GM23338 (cell line): ENCODE results near the gene DRC3. TPM values are rescaled to one million over a fixed set of nuclear protein-coding genes. Genes with fewer than 3 reads are reported as not detected.

Experiments
- EZH2 ChIP-seq: fragments of 200-600 bp; sonication (generic); IDR thresholded peaks from one replicate; pipeline ENCODE4 v1.8.0; 2017; ENCODE audit warnings: antibody characterized with exemption, mild to moderate bottlenecking, low read depth; ENCODE audit not compliant: unreplicated experiment
- EZH2phosphoT487 ChIP-seq: fragments of 200-600 bp; sonication (generic); IDR thresholded peaks from one replicate; pipeline ENCODE4 v1.8.1; 2018; ENCODE audit warnings: antibody characterized with exemption; ENCODE audit not compliant: unreplicated experiment
- JUNB ChIP-seq: IDR thresholded peaks from one replicate; pipeline ENCODE4 v1.6.1; 2016; ENCODE audit warnings: antibody characterized with exemption; ENCODE audit not compliant: unreplicated experiment
- STAT1 ChIP-seq: IDR thresholded peaks from one replicate; pipeline ENCODE4 v1.6.1; 2016; ENCODE audit warnings: antibody characterized with exemption; ENCODE audit not compliant: unreplicated experiment
- polyA plus RNA-seq: library from polyadenylated mRNA; unstranded; fragments of >200 nt; fragmentation: Nextera tagmentation; extraction: Ambion mirVana; gene quantifications from 2 replicates; pipeline ENCODE4 v1.2.1, GENCODE V29; 2016
- total RNA-seq: library from RNA; depleted of rRNA; stranded (reverse); fragments of >200 nt; shearing (Covaris generic); gene quantifications from 2 replicates; pipeline ENCODE4 v1.2.3, GENCODE V29; 2014
- TF ChIP-seq, protein P1 (sequence below): fragments of 250-450 bp; sonication (Bioruptor Pico); IDR thresholded peaks from 2 replicates; pipeline ENCODE4 v1.5.0; 2020; ENCODE audit warnings: mild to moderate bottlenecking, moderate library complexity
- TF ChIP-seq, protein P2 (sequence below), 2 experiments: fragments of 200-600 bp in 1 of 2; sonication (generic) in 1 of 2; conservative IDR thresholded peaks; 2 replicates each; pipeline versions ENCODE4 v1.5.1 to v1.6.1; 2016 to 2017; ENCODE audit warnings: antibody characterized with exemption in 2 of 2, low read depth in 2 of 2, mild to moderate bottlenecking in 2 of 2, moderate library complexity in 1 of 2
- TF ChIP-seq, protein P3 (sequence below): IDR thresholded peaks from 2 replicates; pipeline ENCODE4 v1.6.1; 2016; ENCODE audit warnings: antibody characterized with exemption

DRC3 gene
- total and polyA plus RNA-seq, 2 experiments from 2014 or later, result 1.1 TPM; not detected in 1

DNA sequence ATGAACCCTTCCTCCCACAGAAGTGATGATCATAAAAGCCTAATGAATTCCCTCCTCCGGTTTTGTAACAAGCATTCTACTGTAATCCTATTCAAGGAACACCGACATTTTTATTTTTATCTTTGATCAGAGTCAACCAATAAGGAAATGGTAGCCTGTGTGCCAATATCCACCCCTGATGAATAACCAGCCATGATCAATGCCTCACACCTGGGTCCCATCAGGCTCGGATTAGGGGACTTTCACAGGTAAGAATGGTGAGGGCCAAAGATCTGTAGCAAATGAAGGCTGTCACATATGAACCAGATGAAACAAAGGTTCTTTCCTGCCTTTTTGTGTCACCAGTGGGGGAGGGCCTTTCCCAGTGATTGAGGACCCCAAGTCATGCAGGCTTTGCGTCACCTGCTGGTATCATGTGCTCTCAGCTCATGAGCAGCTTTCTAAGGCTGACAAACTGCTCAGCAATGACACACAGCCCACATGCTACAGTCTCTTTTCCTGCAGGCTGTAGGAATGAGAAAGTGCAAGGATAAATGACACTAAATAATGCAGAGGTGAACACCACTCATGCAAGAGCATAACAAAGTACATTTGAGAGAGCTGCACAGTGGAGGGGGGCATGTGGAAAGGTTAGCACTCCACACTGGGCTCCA, 35.3 kb upstream of the DRC3 start (continued):
- TF ChIP-seq, protein P1, sequence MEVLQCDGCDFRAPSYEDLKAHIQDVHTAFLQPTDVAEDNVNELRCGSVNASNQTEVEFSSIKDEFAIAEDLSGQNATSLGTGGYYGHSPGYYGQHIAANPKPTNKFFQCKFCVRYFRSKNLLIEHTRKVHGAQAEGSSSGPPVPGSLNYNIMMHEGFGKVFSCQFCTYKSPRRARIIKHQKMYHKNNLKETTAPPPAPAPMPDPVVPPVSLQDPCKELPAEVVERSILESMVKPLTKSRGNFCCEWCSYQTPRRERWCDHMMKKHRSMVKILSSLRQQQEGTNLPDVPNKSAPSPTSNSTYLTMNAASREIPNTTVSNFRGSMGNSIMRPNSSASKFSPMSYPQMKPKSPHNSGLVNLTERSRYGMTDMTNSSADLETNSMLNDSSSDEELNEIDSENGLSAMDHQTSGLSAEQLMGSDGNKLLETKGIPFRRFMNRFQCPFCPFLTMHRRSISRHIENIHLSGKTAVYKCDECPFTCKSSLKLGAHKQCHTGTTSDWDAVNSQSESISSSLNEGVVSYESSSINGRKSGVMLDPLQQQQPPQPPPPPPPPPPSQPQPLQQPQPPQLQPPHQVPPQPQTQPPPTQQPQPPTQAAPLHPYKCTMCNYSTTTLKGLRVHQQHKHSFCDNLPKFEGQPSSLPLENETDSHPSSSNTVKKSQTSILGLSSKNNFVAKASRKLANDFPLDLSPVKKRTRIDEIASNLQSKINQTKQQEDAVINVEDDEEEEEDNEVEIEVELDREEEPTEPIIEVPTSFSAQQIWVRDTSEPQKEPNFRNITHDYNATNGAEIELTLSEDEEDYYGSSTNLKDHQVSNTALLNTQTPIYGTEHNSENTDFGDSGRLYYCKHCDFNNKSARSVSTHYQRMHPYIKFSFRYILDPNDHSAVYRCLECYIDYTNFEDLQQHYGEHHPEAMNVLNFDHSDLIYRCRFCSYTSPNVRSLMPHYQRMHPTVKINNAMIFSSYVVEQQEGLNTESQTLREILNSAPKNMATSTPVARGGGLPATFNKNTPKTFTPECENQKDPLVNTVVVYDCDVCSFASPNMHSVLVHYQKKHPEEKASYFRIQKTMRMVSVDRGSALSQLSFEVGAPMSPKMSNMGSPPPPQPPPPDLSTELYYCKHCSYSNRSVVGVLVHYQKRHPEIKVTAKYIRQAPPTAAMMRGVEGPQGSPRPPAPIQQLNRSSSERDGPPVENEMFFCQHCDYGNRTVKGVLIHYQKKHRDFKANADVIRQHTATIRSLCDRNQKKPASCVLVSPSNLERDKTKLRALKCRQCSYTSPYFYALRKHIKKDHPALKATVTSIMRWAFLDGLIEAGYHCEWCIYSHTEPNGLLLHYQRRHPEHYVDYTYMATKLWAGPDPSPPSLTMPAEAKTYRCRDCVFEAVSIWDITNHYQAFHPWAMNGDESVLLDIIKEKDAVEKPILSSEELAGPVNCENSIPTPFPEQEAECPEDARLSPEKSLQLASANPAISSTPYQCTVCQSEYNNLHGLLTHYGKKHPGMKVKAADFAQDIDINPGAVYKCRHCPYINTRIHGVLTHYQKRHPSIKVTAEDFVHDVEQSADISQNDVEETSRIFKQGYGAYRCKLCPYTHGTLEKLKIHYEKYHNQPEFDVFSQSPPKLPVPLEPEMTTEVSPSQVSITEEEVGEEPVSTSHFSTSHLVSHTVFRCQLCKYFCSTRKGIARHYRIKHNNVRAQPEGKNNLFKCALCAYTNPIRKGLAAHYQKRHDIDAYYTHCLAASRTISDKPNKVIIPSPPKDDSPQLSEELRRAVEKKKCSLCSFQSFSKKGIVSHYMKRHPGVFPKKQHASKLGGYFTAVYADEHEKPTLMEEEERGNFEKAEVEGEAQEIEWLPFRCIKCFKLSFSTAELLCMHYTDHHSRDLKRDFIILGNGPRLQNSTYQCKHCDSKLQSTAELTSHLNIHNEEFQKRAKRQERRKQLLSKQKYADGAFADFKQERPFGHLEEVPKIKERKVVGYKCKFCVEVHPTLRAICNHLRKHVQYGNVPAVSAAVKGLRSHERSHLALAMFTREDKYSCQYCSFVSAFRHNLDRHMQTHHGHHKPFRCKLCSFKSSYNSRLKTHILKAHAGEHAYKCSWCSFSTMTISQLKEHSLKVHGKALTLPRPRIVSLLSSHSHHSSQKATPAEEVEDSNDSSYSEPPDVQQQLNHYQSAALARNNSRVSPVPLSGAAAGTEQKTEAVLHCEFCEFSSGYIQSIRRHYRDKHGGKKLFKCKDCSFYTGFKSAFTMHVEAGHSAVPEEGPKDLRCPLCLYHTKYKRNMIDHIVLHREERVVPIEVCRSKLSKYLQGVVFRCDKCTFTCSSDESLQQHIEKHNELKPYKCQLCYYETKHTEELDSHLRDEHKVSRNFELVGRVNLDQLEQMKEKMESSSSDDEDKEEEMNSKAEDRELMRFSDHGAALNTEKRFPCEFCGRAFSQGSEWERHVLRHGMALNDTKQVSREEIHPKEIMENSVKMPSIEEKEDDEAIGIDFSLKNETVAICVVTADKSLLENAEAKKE (CRISPR knock-in tag), result no peak
- TF ChIP-seq, protein P2, sequence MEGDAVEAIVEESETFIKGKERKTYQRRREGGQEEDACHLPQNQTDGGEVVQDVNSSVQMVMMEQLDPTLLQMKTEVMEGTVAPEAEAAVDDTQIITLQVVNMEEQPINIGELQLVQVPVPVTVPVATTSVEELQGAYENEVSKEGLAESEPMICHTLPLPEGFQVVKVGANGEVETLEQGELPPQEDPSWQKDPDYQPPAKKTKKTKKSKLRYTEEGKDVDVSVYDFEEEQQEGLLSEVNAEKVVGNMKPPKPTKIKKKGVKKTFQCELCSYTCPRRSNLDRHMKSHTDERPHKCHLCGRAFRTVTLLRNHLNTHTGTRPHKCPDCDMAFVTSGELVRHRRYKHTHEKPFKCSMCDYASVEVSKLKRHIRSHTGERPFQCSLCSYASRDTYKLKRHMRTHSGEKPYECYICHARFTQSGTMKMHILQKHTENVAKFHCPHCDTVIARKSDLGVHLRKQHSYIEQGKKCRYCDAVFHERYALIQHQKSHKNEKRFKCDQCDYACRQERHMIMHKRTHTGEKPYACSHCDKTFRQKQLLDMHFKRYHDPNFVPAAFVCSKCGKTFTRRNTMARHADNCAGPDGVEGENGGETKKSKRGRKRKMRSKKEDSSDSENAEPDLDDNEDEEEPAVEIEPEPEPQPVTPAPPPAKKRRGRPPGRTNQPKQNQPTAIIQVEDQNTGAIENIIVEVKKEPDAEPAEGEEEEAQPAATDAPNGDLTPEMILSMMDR (conservative IDR thresholded peaks at IDR 0.05; ENCODE audit: low read depth in 2 of 2), result no peak
- TF ChIP-seq, protein P3, sequence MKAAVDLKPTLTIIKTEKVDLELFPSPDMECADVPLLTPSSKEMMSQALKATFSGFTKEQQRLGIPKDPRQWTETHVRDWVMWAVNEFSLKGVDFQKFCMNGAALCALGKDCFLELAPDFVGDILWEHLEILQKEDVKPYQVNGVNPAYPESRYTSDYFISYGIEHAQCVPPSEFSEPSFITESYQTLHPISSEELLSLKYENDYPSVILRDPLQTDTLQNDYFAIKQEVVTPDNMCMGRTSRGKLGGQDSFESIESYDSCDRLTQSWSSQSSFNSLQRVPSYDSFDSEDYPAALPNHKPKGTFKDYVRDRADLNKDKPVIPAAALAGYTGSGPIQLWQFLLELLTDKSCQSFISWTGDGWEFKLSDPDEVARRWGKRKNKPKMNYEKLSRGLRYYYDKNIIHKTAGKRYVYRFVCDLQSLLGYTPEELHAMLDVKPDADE, result no peak
- TF ChIP-seq EZH2phosphoT487 (no peak), JUNB (no peak), EZH2 (no peak), STAT1 (no peak)
